HCT116 (cell line): ENCODE data around the gene PATE2. TPM values are rescaled to one million over a fixed set of nuclear protein-coding genes. Genes with fewer than 3 reads are reported as not detected.

Source experiments
- ATAC-seq: fragments of 200-7000 bp; cut with Tn5 transposase; 2 replicates; pipeline ENCODE4 v1.9.1; 2020; ENCODE audit warnings: mild to moderate bottlenecking, moderate library complexity
- BruUV-seq: library from RNA; stranded (reverse); fragments of 400-500 nt; replicated peaks from 2 replicates; lab custom pipeline; 2021; lab: Mats Ljungman, UMichigan
- CTCF ChIA-PET: fragments of 300-600 bp; sonication (Branson Sonifier 250); formaldehyde crosslinking; loops from one replicate; lab custom pipeline; 2021; ENCODE audit warnings: antibody characterized with exemption; lab: Charles Lee
- POLR2A ChIA-PET: fragments of 300-600, 350-600 bp; sonication (Branson Sonifier 250); formaldehyde crosslinking; loops from one replicate; lab custom pipeline; 2021; ENCODE audit warnings: antibody characterized with exemption; lab: Charles Lee
- RAD21 ChIA-PET, 2 experiments: fragments of 300-600 bp; sonication (Branson Sonifier 250); formaldehyde crosslinking; loops; one replicate each; lab custom pipeline; 2023; ENCODE audit warnings: low total read pairs in 2 of 2; ENCODE audit not compliant: uncharacterized antibody in 2 of 2, unreplicated experiment in 2 of 2, low non-redundant PET in 1 of 2; lab: Charles Lee
- DNase-seq: peaks from one replicate; pipeline ENCODE4 v3.0.0-alpha.2; 2010; ENCODE audit warnings: low read depth, low spot score
- H2AFZ ChIP-seq: fragments of 200-600 bp; shearing (Covaris generic), sonication (generic); 2 replicates; pipeline ENCODE4 v1.6.1; 2017; ENCODE audit warnings: low read depth, mixed run types, mixed read lengths, antibody characterized with exemption, low read length; ENCODE audit not compliant: poor library complexity, severe bottlenecking
- H3K27ac ChIP-seq: 2 replicates; pipeline ENCODE4 v1.5.1; 2012; ENCODE audit warnings: low read depth, low read length
- H3K27me3 ChIP-seq: fragments of 200-600 bp; sonication (generic); 2 replicates; pipeline ENCODE4 v1.6.1; 2016; ENCODE audit warnings: mixed run types, low read length, mixed read lengths; ENCODE audit not compliant: insufficient read depth
- H3K36me3 ChIP-seq, 2 experiments: fragments of 200-500 bp in 1 of 2; fragments of 200-600 bp in 1 of 2; sonication (Bioruptor generic) in 1 of 2; sonication (generic) in 1 of 2; 2 replicates each; pipeline versions ENCODE4 v1.5.1 to v1.6.1; 2014 to 2016; ENCODE audit warnings: low read length in 2 of 2, inconsistent platforms in 1 of 2, mixed read lengths in 1 of 2, mixed run types in 1 of 2; ENCODE audit not compliant: insufficient read depth in 2 of 2, control insufficient read depth in 1 of 2
- H3K4me1 ChIP-seq, 2 experiments: fragments of 200-600 bp in 1 of 2; sonication (generic) in 1 of 2; 2 replicates each; pipeline versions ENCODE4 v1.5.1 to v1.6.1; 2012 to 2017; ENCODE audit warnings: low read length in 2 of 2, inconsistent platforms in 1 of 2, mild to moderate bottlenecking in 1 of 2, mixed read lengths in 1 of 2, mixed run types in 1 of 2, moderate library complexity in 1 of 2; ENCODE audit not compliant: insufficient read depth in 2 of 2, control insufficient read depth in 1 of 2
- H3K4me2 ChIP-seq: fragments of 200-600 bp; sonication (generic); 2 replicates; pipeline ENCODE4 v1.6.1; 2017; ENCODE audit warnings: mixed run types, low read length, mixed read lengths
- H3K4me3 ChIP-seq, 2 experiments: fragments of 200-600 bp in 1 of 2; sonication (generic) in 1 of 2; replicated peaks in 1 of 2; 2 replicates each; pipeline ENCODE4 v1.5.1; 2011 to 2016; ENCODE audit warnings: low read length in 2 of 2, control low read depth in 1 of 2, low read depth in 1 of 2, mild to moderate bottlenecking in 1 of 2, mixed read lengths in 1 of 2, mixed run types in 1 of 2
- H3K79me2 ChIP-seq: fragments of 200-600 bp; sonication (generic); 2 replicates; pipeline ENCODE4 v1.6.1; 2017; ENCODE audit warnings: mild to moderate bottlenecking, mixed run types, low read length, moderate library complexity, mixed read lengths; ENCODE audit not compliant: insufficient read depth
- H3K9ac ChIP-seq: fragments of 200-600 bp; sonication (generic); 2 replicates; pipeline ENCODE4 v1.6.1; 2016; ENCODE audit warnings: low read length, mixed read lengths
- H3K9me2 ChIP-seq: fragments of 200-600 bp; sonication (generic), shearing (Covaris generic); 2 replicates; pipeline ENCODE4 v1.6.1; 2017; ENCODE audit warnings: mixed run types, mild to moderate bottlenecking, moderate library complexity; ENCODE audit not compliant: insufficient read depth
- H3K9me3 ChIP-seq, 2 experiments: fragments of 200-500 bp in 1 of 2; fragments of 200-600 bp in 1 of 2; sonication (Bioruptor generic) in 1 of 2; sonication (generic) in 1 of 2; 2 replicates each; pipeline ENCODE4 v1.6.1; 2014 to 2017; ENCODE audit warnings: low read length in 2 of 2, mixed read lengths in 2 of 2, inconsistent platforms in 1 of 2, low read depth in 1 of 2, mild to moderate bottlenecking in 1 of 2, mixed run types in 1 of 2, moderate library complexity in 1 of 2; ENCODE audit not compliant: control insufficient read depth in 1 of 2, insufficient read depth in 1 of 2
- H4K20me1 ChIP-seq: fragments of 200-600 bp; sonication (generic), shearing (Covaris generic); 2 replicates; pipeline ENCODE4 v1.6.1; 2017; ENCODE audit warnings: mixed run types, mild to moderate bottlenecking, moderate library complexity; ENCODE audit not compliant: insufficient read depth
- CBX3 ChIP-seq: IDR thresholded peaks from 2 replicates; pipeline ENCODE4 v1.6.1; 2012; ENCODE audit warnings: low read depth
- CEBPB ChIP-seq: IDR thresholded peaks from 2 replicates; pipeline ENCODE4 v1.6.1; 2012; ENCODE audit warnings: low read depth
- EGR1 ChIP-seq: IDR thresholded peaks from 2 replicates; pipeline ENCODE4 v1.6.1; 2012; ENCODE audit warnings: low read depth
- ELF1 ChIP-seq: IDR thresholded peaks from 2 replicates; pipeline ENCODE4 v1.6.1; 2012; ENCODE audit warnings: low read depth, borderline replicate concordance
- EZH2 ChIP-seq: fragments of 200-600 bp; sonication (generic); IDR thresholded peaks from 2 replicates; pipeline ENCODE4 v1.6.1; 2017; ENCODE audit warnings: antibody characterized with exemption, mixed run types
- FOSL1 ChIP-seq: IDR thresholded peaks from 2 replicates; pipeline ENCODE4 v1.6.1; 2012; ENCODE audit warnings: low read depth
- JUND ChIP-seq: IDR thresholded peaks from 2 replicates; pipeline ENCODE4 v1.6.1; 2012
- POLR2AphosphoS5 ChIP-seq: IDR thresholded peaks from 2 replicates; pipeline ENCODE4 v1.6.1; 2011; ENCODE audit warnings: mild to moderate bottlenecking, low read depth, low read length, moderate library complexity
- SIN3A ChIP-seq: IDR thresholded peaks from 2 replicates; pipeline ENCODE4 v1.6.1; 2012; ENCODE audit warnings: low read depth
- SP1 ChIP-seq: IDR thresholded peaks from 2 replicates; pipeline ENCODE4 v1.6.1; 2012; ENCODE audit warnings: low read depth
- SRF ChIP-seq: IDR thresholded peaks from 2 replicates; pipeline ENCODE4 v1.6.1; 2012; ENCODE audit warnings: low read depth
- TCF7L2 ChIP-seq: IDR thresholded peaks from 2 replicates; pipeline ENCODE4 v1.7.0; 2011; ENCODE audit warnings: borderline replicate concordance, inconsistent platforms; ENCODE audit not compliant: insufficient read depth, insufficient read length; ENCODE audit errors: extremely low read depth
- YY1 ChIP-seq: IDR thresholded peaks from 2 replicates; pipeline ENCODE4 v1.6.1; 2011; ENCODE audit warnings: low read length, low read depth, moderate library complexity, mild to moderate bottlenecking; ENCODE audit not compliant: insufficient replicate concordance; ENCODE audit errors: extremely low read depth
- ZFX ChIP-seq: fragments of 450-650 bp; IDR thresholded peaks from 2 replicates; pipeline ENCODE4 v1.6.1; 2017
- ZNF274 ChIP-seq: fragments of 200-500 bp; sonication (Bioruptor generic); IDR thresholded peaks from 2 replicates; pipeline ENCODE4 v1.6.1; 2014; ENCODE audit warnings: mild to moderate bottlenecking, low read depth, low read length, inconsistent platforms
- intact Hi-C: fragments of 100-400 bp; cut with micrococcal nuclease; formaldehyde crosslinking; loops from 2 replicates; pipeline ENCODE4 v1.10.0; 2022
- total RNA-seq: library from RNA; stranded (reverse); gene quantifications from one replicate; pipeline ENCODE4 v1.2.1, GENCODE V29; 2021; ENCODE audit not compliant: unreplicated experiment
- TF ChIP-seq, protein P1 (sequence below): IDR thresholded peaks from 2 replicates; pipeline ENCODE4 v1.6.1; 2012; ENCODE audit warnings: low read depth
- TF ChIP-seq, protein P2 (sequence below), 3 experiments: fragments of 200-600 bp in 1 of 3; sonication (generic) in 1 of 3; IDR thresholded peaks in 2 of 3; conservative IDR thresholded peaks in 1 of 3; 2 replicates each; pipeline ENCODE4 v1.5.1; 2012 to 2017; ENCODE audit warnings: low read depth in 2 of 3, low read length in 2 of 3, antibody characterized with exemption in 1 of 3, borderline replicate concordance in 1 of 3, control low read depth in 1 of 3, mild to moderate bottlenecking in 1 of 3, mixed read lengths in 1 of 3, mixed run types in 1 of 3, moderate library complexity in 1 of 3; ENCODE audit not compliant: insufficient read depth in 1 of 3
- TF ChIP-seq, protein P3 (sequence below): IDR thresholded peaks from 2 replicates; pipeline ENCODE4 v1.6.1; 2012
- TF ChIP-seq, protein P4 (sequence below): IDR thresholded peaks from 2 replicates; pipeline ENCODE4 v1.6.1; 2012
- TF ChIP-seq, protein P5 (sequence below): IDR thresholded peaks from 2 replicates; pipeline ENCODE4 v1.6.1; 2011; ENCODE audit warnings: mild to moderate bottlenecking, low read length, moderate library complexity; ENCODE audit not compliant: insufficient replicate concordance; ENCODE audit errors: extremely low read depth

Gene PATE2
- total RNA-seq, 1 experiment from 2014 or later, result not detected

DNA sequence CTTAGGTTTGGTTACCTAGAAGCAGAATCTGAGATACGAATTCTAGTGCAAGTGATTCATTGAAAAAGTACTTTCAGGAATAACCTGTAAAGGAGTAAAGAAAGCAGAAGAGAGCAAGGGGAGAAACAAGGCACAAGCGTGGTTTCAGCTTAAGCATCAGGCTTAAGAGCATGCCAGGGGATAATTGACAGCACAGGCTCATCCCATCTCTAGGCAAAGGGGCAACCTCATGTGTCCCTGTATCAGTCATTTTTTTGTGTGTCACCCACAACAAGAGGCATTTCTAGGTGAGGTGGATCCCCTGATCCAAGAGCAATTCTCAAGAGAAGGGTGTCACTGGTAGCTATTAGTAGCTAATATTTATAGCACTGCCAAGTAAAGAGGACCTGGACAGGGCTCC, 8.0 kb downstream of the PATE2 start:
- H3K79me2 ChIP-seq, result no peaks in the 10 kb centered on the region
- H3K4me2 ChIP-seq, result no peak overlapping the region
- no peak for ATAC-seq
- no peak overlapping the region for H3K27ac ChIP-seq
- H3K27me3 ChIP-seq, result peaks cover 78% of the 10 kb centered on the region
- H4K20me1 ChIP-seq, result no peaks in the 10 kb centered on the region
- H3K4me3 ChIP-seq, result no peak overlapping the region
- CTCF ChIA-PET, result no interaction called here
- H3K36me3 ChIP-seq, result no peaks in the 10 kb centered on the region
- H3K9me3 ChIP-seq, result no peaks in the 10 kb centered on the region
- BruUV-seq, result no TSS peak
- no peak overlapping the region for H3K9ac ChIP-seq
- no peaks in the 10 kb centered on the region for H3K4me1 ChIP-seq
- no peak overlapping the region for H2AFZ ChIP-seq
- no peaks in the 10 kb centered on the region for H3K9me2 ChIP-seq
- DNase-seq, result no peak
- RAD21 ChIA-PET, result no interaction called here
- TF ChIP-seq, protein P1, sequence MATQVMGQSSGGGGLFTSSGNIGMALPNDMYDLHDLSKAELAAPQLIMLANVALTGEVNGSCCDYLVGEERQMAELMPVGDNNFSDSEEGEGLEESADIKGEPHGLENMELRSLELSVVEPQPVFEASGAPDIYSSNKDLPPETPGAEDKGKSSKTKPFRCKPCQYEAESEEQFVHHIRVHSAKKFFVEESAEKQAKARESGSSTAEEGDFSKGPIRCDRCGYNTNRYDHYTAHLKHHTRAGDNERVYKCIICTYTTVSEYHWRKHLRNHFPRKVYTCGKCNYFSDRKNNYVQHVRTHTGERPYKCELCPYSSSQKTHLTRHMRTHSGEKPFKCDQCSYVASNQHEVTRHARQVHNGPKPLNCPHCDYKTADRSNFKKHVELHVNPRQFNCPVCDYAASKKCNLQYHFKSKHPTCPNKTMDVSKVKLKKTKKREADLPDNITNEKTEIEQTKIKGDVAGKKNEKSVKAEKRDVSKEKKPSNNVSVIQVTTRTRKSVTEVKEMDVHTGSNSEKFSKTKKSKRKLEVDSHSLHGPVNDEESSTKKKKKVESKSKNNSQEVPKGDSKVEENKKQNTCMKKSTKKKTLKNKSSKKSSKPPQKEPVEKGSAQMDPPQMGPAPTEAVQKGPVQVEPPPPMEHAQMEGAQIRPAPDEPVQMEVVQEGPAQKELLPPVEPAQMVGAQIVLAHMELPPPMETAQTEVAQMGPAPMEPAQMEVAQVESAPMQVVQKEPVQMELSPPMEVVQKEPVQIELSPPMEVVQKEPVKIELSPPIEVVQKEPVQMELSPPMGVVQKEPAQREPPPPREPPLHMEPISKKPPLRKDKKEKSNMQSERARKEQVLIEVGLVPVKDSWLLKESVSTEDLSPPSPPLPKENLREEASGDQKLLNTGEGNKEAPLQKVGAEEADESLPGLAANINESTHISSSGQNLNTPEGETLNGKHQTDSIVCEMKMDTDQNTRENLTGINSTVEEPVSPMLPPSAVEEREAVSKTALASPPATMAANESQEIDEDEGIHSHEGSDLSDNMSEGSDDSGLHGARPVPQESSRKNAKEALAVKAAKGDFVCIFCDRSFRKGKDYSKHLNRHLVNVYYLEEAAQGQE, result no peak
- TF ChIP-seq EZH2, result no peak
- TF ChIP-seq, protein P2, sequence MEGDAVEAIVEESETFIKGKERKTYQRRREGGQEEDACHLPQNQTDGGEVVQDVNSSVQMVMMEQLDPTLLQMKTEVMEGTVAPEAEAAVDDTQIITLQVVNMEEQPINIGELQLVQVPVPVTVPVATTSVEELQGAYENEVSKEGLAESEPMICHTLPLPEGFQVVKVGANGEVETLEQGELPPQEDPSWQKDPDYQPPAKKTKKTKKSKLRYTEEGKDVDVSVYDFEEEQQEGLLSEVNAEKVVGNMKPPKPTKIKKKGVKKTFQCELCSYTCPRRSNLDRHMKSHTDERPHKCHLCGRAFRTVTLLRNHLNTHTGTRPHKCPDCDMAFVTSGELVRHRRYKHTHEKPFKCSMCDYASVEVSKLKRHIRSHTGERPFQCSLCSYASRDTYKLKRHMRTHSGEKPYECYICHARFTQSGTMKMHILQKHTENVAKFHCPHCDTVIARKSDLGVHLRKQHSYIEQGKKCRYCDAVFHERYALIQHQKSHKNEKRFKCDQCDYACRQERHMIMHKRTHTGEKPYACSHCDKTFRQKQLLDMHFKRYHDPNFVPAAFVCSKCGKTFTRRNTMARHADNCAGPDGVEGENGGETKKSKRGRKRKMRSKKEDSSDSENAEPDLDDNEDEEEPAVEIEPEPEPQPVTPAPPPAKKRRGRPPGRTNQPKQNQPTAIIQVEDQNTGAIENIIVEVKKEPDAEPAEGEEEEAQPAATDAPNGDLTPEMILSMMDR (IDR thresholded peaks at IDR 0.05 in 2 of 3, conservative IDR thresholded peaks at IDR 0.05 in 1 of 3; ENCODE audit: borderline replicate concordance in 1 of 3, insufficient read depth in 1 of 3, low read depth in 2 of 3, low read length in 2 of 3), result no peak
- TF ChIP-seq ELF1, result no peak
- no peak for TF ChIP-seq POLR2AphosphoS5
- no peak for TF ChIP-seq SIN3A
- no peak for TF ChIP-seq CBX3
- TF ChIP-seq JUND, result no peak
- TF ChIP-seq ZNF274, result no peak
- TF ChIP-seq FOSL1, result no peak
- TF ChIP-seq YY1, result no peak
- TF ChIP-seq, protein P3, sequence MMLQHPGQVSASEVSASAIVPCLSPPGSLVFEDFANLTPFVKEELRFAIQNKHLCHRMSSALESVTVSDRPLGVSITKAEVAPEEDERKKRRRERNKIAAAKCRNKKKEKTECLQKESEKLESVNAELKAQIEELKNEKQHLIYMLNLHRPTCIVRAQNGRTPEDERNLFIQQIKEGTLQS, result no peak
- TF ChIP-seq SRF, result no peak
- no peak for TF ChIP-seq TCF7L2
- no peak for TF ChIP-seq CEBPB
- TF ChIP-seq ZFX, result no peak
- TF ChIP-seq, protein P4, sequence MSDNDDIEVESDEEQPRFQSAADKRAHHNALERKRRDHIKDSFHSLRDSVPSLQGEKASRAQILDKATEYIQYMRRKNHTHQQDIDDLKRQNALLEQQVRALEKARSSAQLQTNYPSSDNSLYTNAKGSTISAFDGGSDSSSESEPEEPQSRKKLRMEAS, result no peak
- TF ChIP-seq, protein P5, sequence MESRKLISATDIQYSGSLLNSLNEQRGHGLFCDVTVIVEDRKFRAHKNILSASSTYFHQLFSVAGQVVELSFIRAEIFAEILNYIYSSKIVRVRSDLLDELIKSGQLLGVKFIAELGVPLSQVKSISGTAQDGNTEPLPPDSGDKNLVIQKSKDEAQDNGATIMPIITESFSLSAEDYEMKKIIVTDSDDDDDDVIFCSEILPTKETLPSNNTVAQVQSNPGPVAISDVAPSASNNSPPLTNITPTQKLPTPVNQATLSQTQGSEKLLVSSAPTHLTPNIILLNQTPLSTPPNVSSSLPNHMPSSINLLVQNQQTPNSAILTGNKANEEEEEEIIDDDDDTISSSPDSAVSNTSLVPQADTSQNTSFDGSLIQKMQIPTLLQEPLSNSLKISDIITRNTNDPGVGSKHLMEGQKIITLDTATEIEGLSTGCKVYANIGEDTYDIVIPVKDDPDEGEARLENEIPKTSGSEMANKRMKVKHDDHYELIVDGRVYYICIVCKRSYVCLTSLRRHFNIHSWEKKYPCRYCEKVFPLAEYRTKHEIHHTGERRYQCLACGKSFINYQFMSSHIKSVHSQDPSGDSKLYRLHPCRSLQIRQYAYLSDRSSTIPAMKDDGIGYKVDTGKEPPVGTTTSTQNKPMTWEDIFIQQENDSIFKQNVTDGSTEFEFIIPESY, result no peak
- no peak for TF ChIP-seq EGR1
- TF ChIP-seq SP1, result no peak
- POLR2A ChIA-PET, result no interaction called here
- intact Hi-C loops, result no loop called here
